NCI-H128 (cell line): ENCODE results near the gene GABRR2.
"Not testable (repeated sequence)": the region's sequence is repeated elsewhere in the genome, so short reads cannot be mapped to it uniquely, and the experiment has no call there.

Experiments used
- DNase-seq: peaks from one replicate; lab custom pipeline; 2025; ENCODE audit not compliant: unreplicated experiment; lab: John Stamatoyannopoulos, UW

GABRR2 gene

DNA sequence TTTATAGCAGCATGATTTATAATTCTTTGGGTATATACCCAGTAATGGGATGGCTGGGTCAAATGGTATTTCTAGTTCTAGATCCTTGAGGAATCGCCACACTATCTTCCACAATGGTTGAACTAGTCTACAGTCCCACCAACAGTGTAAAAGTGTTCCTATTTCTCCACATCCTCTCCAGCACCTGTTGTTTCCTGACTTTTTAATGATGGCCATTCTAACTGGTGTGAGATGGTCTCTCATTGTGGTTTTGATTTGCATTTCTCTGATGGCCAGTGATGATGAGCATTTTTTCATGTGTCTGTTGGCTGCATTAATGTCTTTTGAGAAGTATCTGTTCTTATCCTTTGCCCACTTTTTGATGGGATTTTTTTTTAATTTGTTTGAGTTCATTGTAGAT, 20.0 kb downstream of the GABRR2 start:
- not testable (repeated sequence) for DNase-seq

DNA sequence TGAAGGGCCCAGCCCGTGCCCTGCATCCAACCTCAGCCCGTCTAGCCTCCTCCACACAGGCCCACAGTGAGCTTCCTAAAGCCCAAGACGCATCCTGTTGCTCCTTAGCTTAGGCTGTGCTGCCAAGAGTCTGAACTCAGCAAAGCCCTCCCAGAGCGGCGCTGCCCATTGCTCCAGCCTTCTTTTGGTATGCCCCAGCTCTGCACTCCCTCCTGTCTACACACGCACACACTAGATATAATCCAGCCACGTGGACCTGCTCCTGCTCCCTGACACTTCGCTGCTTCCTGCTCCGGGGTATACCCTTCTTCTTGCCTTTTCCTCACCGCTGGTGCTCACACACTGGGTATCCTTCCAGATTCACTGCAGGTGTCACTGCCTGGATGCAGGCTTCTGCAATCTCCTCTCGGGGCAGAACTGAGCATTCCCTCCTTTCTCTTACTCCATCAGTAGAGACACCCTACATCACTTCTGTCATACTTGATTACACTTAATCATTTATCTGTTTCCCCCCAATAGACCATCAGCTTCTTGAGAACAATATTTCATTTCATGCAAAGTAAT, 23.8 kb downstream of the GABRR2 start:
- no peak for DNase-seq

DNA sequence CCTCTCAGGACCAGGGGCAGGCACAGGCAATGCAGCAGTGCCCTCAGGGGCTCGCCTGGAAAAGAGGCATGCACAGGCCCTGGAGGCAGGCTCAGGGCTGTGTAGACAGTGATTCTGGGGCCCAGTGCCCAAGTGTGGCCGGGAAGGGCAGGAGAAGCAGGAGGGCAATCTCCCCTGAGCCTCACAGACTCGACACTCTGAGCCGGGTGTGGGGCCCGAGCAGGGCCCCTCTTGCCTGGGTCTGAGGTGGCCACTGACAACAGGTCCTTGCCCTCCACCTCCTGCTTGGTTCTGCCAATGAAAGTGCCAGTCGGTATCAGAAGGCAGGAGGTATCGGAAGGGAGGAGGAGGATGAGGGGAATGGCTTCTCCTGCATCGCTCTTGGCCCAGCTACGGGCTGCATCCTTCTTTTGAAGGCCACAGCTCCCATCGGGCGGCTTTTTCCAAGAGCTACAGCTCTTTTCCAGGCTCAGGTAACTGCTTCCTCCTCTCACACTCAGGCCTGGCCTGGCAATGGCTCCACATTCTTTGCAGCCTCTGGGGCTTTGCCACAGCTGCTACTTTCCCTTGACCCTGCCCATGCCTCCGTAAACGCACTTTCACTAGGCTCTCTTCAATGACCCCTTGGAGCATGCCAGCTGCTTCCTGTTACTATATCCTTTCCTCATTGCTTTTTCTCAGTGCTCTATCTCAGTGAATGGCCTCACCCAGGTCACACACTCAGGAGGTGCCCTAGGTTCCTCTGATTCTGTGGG, 24.5 kb downstream of the GABRR2 start:
- no peak for DNase-seq

DNA sequence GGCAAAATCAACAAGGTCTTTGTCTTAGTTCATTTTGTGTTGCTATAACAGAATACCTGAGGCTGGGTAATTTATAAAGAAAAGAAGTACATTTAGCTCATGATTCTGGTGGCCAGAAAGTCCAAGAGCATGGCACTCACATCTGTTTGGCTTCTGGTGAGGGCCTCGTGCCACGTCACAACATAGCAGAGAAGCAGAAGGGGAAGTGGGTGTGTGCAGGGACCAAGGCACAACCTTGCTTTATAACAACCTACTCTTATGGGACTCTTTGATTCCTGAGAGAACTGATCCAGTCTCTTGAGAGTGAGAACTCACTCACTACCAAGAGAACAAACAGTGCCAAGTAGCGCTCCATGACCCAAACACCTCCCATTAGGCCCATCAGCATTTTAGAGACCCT, 25.4 kb downstream of the GABRR2 start:
- DNase-seq = no peak

DNA sequence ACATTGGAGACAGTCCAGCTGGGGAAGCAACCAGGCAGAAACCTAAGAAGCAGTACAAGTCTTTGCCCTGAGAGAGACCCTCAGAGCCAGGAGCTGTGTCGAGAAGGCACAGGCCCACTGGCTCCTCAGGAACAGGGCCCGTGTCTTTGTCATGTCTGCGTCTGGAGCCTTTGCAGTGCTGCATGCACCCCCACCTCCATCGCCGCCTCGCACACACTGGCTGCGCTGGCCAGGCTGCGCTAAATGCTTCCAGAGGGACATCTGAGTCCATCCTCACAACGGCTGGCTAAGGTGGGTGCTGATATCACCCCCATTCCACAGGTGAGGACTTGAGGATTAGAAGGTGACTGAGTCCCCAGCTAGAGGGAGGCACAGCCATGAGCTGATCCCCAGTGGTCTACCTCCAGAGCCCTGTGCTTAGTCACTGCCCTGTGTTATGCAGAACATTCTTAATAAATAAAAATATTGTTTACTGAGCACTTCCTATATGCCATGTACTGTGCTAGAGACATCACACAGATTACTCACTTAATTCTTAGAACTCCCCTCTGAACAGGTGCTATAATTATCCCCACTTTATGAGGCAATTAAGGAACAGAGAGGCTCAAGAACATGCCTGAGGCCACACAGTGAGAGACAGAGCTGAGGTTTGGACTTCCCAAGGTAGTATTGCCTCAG, 27.6 kb downstream of the GABRR2 start:
- DNase-seq = no peak

DNA sequence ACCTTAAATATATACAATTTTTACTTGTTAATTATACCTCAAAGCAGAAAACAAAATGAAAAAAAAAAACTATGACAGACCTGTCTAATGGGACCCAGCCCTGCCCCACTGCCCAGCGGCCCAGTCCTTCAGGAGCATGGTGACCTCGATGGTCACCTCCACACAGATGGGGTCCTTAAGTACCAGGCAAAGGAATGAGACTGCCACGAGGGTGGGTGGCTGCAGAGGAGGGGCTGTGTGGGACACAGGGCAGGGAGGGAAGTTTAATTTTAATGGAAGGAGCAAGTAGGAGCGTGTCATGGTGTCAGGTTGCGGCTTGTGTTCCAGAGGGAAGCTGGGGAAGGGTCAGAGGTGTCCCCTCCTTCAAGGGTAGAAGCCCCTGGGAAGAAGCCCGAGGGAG, 28.6 kb downstream of the GABRR2 start:
- DNase-seq = no peak

DNA sequence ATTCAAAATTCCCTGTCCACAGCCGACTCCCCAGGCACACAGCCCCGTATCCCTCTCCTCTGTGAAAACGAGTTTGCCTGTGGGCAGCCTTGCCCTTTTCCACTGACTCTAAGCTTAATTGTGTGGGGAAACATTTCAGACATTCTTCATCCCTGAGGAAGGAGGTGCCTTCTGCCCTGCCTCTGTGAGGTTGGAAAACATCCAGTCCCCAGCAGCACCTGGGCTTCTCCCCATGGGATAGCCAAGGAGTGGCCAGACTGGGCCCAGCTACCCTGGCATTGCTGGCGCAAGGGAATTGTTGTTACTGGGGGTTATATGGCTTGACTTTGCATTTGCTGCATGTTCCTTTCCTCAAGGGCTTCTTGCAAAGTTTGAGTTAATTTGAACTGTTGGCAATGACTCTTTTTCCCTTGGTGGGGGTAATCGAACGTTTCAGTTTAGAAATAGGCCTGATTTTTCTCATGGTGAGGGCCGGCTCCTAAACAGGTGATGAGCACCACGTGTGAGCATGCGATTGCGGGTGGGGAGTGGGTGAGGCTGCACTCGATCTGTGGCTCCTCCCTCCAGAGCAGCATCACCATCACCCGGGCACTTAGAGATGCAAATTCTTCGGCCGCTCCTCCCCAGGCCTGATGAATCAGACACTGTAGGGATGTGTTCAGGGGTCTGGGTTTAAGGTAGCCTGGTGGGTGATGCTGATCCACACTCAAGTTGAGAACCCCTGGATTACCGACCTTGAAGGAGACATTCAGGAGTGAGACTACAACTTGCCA, 29.9 kb downstream of the GABRR2 start:
- no peak for DNase-seq

DNA sequence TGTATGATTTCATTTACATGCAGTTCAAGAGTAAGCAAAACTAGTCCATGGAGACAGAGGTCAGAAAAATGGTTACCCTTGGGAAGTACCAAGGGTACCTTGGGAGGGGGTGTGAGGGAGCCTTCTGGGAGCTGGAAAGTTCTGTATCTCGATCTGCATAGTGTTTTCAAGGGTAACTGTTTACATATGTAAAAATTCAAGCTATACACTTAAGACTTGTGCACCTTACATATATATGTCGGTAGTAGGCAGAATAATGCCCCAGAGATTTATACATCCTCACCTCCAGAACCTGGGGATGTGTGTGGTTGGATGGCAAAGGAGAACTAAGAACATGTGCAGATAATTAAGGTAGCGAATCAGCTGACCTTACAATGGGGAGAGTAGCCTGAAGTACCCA, 31.0 kb downstream of the GABRR2 start:
- DNase-seq = no peak

DNA sequence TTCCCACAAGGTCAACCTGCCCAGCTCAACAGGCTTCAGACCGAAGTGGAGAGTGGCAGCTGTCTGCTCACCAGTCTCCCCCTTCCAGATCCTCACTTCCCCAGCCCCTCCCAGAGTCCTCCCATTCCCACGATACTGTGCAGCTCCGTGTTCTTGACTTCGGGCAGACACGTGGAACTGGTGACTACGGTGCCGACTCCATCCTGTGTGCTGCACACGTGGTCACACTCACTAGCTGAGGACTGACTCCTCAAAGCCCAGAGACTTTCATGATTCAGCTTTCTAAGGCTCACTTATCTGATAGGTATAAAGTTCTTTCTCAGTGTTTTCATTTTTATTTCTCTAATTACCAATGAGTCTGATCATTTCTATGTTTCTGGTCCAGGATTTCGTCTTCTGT, 32.4 kb downstream of the GABRR2 start:
- DNase-seq = no peak

DNA sequence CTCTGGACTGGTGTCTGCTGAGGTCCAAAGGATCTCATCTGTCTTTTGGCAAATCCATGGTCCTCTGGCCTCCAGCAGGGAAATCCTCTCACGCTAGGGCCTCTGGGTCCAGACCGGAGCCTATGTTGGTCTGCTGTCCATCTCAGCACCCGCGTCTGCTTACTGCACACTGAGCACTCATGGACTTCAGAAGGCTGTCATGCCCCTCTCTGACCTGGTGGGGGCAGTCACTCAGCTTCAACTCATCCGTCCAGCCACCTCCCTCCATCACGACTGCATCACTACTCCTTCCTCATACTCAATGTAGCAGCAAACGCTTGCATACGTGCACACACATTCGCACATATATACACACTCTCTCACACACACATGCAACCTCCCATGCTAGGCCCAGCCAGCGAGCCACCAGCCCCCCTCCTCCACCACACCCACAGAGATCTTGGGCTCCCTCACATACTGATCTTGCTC, 33.3 kb downstream of the GABRR2 start:
- DNase-seq = no peak

DNA sequence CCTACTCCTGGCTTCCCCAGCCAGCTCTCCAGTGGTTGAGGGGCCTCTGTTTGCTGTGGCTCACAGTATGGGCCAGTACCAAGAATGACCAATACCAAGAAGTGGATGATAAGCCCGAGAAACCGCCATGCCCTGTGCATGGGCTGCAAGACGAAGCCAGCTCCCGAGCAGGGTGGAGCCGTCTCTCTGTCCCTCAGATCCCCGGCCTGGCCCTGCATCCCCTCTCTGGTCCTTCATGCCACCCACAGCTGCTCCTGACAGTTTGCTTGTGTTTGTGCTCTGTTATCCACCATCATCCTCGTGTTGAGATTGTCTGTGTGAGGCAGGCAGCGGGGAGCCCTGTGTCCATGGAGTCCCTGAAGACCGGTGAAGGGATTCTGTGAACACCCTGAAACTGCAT, 36.1 kb downstream of the GABRR2 start:
- DNase-seq = no peak

DNA sequence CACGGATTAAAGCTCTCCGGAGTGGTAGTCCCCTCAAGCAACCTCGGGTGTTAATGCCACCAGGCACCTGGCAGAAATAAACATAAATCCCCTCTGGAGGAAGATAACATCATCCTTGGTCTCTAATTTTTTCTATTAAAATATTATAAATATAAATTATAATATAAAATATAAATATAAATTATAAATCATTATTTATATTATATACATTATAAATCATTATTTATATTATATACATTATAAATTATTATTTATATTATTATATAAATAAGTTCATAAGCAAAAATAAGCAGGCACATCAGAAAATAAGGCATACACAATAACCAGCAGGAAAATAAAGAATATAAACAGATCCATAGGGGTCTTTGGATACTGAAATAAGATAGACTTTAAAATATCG, 39.2 kb downstream of the GABRR2 start:
- DNase-seq = no peak

DNA sequence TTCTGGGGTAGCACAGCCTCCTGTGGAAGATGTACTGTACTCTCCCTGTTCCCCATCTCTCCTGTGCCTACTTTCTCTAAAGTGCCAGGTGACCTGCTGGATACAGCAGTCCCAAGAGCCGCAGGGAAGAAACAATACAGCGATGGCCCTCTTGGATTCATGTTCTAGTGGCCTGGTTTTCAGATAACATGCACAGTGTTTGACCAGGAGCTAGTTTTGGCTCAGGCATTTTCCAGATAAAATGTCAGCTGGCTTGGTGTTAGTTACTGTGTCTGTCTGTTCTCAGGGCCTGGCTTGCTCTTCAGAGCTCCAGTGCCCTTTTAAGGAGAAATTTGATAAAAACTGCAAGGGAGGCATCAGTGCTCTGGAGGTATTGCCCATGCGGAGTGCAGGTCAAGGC, 41.3 kb downstream of the GABRR2 start:
- DNase-seq = no peak

DNA sequence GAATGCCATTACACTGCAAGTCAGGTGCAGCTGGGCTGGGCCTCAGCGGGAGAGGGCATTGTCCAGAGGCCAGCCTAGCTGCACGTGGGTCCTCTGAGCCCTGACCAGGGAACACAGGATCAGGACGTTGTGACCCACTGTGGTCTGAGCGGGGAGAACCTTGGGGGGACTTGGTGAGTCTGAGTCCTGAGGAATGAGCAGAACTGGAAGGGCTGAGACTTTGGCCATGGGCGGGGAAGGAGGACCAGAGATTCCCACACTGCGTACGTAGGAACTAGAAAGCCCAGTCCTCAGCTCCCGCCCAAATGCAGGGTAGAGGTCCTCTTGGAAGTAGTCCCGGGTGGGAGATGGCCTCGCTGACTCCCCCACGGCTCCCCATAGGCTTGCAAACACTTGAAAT, 42.5 kb downstream of the GABRR2 start:
- DNase-seq = no peak

DNA sequence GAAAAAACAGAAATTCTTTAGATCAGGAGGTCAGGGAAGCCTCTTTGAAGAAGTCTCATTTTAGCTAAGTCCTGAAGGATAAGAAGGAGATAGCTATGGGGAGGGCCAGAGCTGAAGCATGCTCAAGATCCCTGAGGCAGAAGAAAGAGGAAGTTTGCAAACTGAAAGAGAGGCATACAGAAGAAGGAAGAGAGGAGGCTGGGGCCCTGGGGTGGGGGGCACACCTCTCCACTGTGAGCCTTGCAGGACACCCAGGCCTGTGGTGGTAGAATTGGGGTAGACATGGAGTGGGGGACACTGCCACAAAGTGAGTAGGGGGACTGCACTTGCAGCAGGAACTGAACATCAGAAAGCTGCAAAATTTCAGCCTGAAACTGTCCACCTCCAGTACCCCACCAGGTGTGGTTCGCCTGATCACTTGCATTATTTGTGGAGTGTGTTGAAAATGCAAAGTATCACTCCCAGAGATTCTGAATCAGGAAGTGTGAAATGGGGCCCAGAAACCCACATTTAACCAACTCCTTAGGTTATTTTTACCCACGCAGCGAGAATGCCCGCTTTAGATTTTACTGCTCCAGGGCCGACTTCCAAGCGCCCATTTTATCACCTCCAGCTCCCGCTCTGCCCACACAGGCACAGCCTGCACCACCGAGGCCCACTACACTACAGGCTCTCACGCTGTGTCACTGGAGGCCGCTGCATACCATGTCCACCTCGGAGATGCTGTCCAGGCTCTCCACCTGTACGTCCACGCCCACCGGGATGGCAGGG, 44.0 kb downstream of the GABRR2 start:
- DNase-seq = no peak

DNA sequence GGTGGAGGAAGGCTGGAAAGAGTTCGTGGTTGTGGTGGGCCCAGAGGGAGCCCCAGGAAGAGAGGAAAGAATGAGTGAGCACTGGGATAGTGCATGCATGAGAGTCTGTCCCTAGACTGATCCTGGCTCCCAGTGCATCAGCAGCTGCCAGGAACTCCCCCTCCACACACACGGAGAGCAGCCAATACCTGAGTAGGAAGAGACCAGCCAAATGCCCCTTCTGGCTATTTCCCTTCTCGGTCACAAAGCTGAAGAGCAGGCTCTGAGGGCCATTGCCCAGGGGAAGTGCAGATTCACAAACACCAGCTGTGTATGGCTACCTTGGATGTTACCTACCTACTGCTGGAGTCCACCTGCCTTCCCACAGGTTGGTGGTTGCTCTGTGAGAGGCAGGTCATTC, 45.1 kb downstream of the GABRR2 start:
- DNase-seq = no peak

DNA sequence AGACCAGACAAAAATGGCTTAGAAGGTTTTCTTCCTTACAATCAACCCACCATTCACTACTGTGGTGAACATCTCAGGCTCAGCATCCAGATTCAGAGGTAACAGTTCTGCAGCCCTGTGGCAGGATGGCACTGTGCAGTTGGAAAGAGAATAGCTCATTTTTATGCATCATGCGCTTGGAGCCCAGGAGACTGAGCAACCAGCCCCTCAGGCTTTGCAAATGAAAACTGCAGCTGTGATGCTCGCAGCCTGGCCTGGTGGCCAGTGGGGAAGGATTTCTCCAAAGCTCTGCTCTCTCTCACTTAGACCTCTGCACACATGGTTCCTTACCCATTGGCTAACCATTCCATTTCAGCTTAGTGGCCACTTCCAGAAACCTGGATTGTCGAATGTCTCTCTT, 45.8 kb downstream of the GABRR2 start:
- no peak for DNase-seq

DNA sequence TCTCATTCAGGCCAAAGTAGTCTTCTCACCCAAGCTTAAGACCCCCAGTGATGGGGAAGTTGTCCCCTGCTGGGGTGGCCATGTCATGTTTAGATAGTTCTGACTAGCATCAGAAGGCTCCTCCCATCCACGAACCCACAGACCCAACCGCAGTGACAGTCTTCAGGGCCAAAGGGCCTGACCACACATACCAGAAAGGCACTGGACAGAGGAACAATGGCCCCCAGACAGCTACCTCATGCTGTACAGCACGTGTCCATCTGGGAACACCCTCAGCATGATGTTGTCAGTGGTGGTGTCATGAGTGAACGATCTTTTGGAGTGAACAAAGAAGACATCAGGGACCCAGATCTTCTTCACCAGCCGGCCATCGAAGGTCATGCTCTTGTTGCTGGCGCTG, 46.3 kb downstream of the GABRR2 start:
- no peak for DNase-seq

DNA sequence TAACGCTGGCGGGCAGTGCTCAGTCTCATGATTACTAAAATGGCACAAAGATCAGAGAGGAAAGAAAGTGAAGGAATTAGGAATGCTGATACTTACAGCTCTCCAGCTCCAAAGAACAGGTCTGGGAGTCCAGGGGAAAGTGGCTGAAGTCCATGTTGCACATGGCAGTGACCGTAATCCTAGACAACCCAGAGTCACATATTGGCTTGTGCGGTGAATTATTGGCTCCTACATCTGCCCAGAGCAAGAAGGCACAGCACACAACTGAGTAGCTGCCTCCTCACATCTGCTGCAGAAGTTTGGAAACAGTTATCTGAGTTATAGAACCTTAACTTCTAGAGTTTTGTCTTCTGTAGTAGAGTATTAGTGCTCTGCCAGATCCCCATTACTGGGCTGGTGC, 47.2 kb downstream of the GABRR2 start:
- DNase-seq = no peak

DNA sequence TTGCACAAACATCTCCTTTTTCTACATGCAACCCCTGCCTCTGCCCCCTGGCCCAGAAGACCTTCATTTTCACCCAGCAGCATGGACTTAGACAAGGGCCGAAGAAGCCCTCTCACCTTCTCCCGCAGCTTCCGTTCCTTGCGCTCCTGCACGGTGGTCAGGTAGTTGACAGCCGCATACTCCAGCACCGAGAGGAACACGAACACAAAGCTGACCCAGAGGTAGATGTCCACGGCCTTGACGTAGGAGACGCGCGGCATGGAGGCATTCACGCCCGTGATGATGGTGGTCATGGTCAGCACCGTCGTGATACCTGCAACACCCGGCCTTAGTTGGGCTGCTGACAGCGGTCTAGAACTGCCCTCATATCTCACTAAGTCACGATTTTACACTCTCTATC, 50.8 kb downstream of the GABRR2 start:
- DNase-seq = no peak

DNA sequence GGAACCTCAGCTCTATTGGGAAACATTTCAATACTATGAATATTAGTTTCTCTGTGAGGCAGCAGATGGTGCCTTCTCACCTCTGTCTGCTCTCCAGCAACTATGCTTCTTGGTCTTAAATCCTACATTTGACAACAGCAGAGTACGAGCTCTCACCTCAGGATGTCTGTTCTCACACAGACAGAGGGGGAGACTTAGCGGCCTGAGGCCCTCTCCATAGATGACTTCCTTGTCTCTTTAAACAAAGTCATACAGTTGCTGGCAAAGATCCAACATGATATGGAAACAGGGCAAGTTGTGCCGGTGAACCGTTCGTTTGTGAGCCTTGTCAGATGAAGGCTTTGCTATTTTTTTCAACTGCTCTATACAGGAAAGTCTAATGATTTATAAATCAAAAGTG, 54.3 kb downstream of the GABRR2 start:
- DNase-seq = peak; percentile 1
